CMK (cell line): ENCODE data around the gene BAHCC1.

ENCODE experiments used
- DNase-seq: peaks from one replicate; pipeline ENCODE4 v3.0.0-alpha.2; 2010; ENCODE audit warnings: low read depth

The BAHCC1 gene

GRCh38 chr17:81367171-81367570 lies 28.1 kb upstream of the BAHCC1 start:
- DNase-seq = no peak

GRCh38 chr17:81368161-81369022 lies 26.9 kb upstream of the BAHCC1 start:
- no peak for DNase-seq

- no peak for DNase-seq
These were observed 25.0 kb upstream of the BAHCC1 start for GRCh38 chr17:81370294-81370693.

GRCh38 chr17:81371910-81372760 lies 23.1 kb upstream of the BAHCC1 start:
- no peak for DNase-seq

GRCh38 chr17:81373536-81374160 lies 21.6 kb upstream of the BAHCC1 start:
- no peak for DNase-seq

GRCh38 chr17:81374890-81375289 lies 20.4 kb upstream of the BAHCC1 start:
- DNase-seq = no peak

- DNase-seq = no peak
These were observed 18.1 kb upstream of the BAHCC1 start for GRCh38 chr17:81376946-81377714.

GRCh38 chr17:81378941-81379511 lies 16.2 kb upstream of the BAHCC1 start:
- no peak for DNase-seq

GRCh38 chr17:81379523-81379942 lies 15.7 kb upstream of the BAHCC1 start:
- DNase-seq = no peak

- no peak for DNase-seq
These were observed 15.1 kb upstream of the BAHCC1 start for GRCh38 chr17:81380131-81380530.

GRCh38 chr17:81380666-81381518 lies 14.4 kb upstream of the BAHCC1 start:
- no peak for DNase-seq

- DNase-seq = no peak
These were observed 13.4 kb upstream of the BAHCC1 start for GRCh38 chr17:81381632-81382577.

GRCh38 chr17:81382851-81383250 lies 12.4 kb upstream of the BAHCC1 start:
- no peak for DNase-seq

GRCh38 chr17:81383504-81384421 lies 11.5 kb upstream of the BAHCC1 start:
- DNase-seq = no peak

GRCh38 chr17:81384929-81385319 lies 10.3 kb upstream of the BAHCC1 start:
- no peak for DNase-seq

GRCh38 chr17:81385320-81386111 lies 9.7 kb upstream of the BAHCC1 start:
- DNase-seq = no peak

- DNase-seq = no peak
These were observed 9.1 kb upstream of the BAHCC1 start for GRCh38 chr17:81386141-81386645.
